HFF-Myc (cell line): Measurements from ENCODE around the gene EHD4.

Experiments
- DNase-seq: peaks from one replicate; pipeline ENCODE4 v3.0.0-alpha.2; 2011; ENCODE audit warnings: low read depth; ENCODE audit errors: extremely low read depth
- H3K4me3 ChIP-seq: replicated peaks from 2 replicates; pipeline ENCODE4 v1.5.1; 2011; ENCODE audit warnings: low read depth, mild to moderate bottlenecking, control low read depth, low read length
- TF ChIP-seq, protein P1 (sequence below): IDR thresholded peaks from 2 replicates; pipeline ENCODE4 v1.5.1; 2012; ENCODE audit warnings: mild to moderate bottlenecking, low read depth, low read length, control low read depth; ENCODE audit errors: missing control alignments

The EHD4 gene

DNA sequence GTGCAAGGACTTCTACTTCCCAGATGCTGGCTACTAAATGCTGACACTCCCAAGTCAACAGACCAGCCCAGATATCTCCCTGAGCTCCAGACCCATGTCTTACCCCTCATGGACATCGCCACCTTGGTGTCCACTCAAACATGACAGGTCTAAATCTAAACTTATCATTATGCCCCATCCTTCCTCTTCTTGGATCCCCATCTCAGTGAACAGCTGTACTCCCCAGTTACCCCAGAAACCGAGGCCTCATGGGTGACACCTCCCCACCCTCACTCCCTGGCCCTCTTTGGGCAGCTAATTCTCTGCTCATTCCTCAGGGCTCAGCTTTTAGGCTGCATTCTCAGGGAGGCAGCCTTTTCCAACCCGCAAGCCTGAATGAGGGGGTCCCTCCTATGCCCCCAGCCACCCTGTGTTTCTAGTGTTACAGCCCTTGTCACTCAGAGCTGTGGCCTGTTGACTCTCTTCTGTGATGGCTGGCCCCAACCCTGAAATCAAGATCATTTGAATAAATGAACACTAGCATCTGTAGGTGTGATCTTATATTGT is 5.4 kb downstream of the EHD4 start:
- DNase-seq: no peak
- TF ChIP-seq, protein P1, sequence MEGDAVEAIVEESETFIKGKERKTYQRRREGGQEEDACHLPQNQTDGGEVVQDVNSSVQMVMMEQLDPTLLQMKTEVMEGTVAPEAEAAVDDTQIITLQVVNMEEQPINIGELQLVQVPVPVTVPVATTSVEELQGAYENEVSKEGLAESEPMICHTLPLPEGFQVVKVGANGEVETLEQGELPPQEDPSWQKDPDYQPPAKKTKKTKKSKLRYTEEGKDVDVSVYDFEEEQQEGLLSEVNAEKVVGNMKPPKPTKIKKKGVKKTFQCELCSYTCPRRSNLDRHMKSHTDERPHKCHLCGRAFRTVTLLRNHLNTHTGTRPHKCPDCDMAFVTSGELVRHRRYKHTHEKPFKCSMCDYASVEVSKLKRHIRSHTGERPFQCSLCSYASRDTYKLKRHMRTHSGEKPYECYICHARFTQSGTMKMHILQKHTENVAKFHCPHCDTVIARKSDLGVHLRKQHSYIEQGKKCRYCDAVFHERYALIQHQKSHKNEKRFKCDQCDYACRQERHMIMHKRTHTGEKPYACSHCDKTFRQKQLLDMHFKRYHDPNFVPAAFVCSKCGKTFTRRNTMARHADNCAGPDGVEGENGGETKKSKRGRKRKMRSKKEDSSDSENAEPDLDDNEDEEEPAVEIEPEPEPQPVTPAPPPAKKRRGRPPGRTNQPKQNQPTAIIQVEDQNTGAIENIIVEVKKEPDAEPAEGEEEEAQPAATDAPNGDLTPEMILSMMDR: no peak
- H3K4me3 ChIP-seq: no peak overlapping the region

GRCh38 chr15:41966414-41966812 is 5.9 kb downstream of the EHD4 start:
- H3K4me3 ChIP-seq: no peak overlapping the region
- no peak for DNase-seq
- TF ChIP-seq, protein P1: no peak

- H3K4me3 ChIP-seq: no peak overlapping the region
- TF ChIP-seq, protein P1: no peak
- no peak for DNase-seq
Observed at GRCh38 chr15:41965441-41966413, 6.6 kb downstream of the EHD4 start.

DNA sequence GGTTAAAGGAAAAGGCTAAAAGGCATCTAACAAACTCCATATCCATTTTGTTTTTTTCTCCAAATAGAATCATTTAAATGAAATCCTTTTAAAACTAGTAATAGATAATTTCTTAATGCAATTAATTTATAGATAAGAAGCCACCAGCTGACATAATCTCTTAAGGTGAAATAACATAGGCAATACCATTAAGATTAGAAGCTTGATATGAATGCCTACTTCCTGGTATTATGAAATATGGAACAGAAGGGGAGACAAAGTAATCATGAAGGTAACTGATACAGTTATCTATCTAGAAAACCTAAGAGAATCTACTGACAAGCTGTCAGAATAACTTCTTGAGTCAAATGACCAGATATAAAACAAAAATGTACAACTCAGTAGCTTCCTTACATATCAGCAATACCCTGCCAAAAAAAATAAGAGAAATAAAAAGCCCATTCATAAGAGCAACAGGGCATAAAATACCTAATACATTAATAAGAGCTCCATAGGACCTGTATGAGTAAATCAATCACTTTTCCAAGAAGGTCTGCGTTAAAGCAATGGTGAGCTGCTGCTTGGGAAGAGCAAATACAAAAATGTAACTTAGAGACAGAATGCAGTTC is 10.7 kb downstream of the EHD4 start:
- H3K4me3 ChIP-seq: no peak overlapping the region
- TF ChIP-seq, protein P1: no peak
- DNase-seq: no peak

- no peak for DNase-seq
- H3K4me3 ChIP-seq: no peak overlapping the region
- TF ChIP-seq, protein P1: no peak
Observed at GRCh38 chr15:41961001-41961518, 11.3 kb downstream of the EHD4 start.

- no peak overlapping the region for H3K4me3 ChIP-seq
- no peak for DNase-seq
- TF ChIP-seq, protein P1: no peak
Observed at GRCh38 chr15:41958002-41958420, 14.3 kb downstream of the EHD4 start.
